HG02973 (cell line): ENCODE results near the gene SEMA3E.

Source experiments
- ATAC-seq: cut with Tn5 transposase; IDR thresholded peaks from one replicate; pipeline ENCODE4 v1.9.1; 2021; ENCODE audit warnings: moderate library complexity; ENCODE audit not compliant: unreplicated experiment

Gene SEMA3E

DNA sequence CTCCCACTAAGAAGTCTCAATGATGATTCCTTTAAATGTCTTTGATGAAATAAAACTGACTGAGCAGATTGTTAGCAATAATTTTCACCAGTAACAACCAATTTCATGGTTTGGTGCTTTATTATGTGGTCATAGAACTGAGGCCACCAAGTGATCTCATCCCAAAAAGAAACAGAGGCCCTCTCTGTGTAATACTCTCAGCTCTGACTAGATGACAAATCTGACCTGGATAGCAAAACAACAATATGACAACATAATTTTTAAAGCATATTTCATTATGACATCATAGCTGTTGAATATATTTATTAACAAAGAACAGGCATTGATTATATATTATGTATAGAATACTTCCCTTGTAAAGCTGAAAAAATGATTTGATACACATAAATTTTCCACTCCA lies 5.9 kb downstream of the SEMA3E start:
- ATAC-seq = no peak

DNA sequence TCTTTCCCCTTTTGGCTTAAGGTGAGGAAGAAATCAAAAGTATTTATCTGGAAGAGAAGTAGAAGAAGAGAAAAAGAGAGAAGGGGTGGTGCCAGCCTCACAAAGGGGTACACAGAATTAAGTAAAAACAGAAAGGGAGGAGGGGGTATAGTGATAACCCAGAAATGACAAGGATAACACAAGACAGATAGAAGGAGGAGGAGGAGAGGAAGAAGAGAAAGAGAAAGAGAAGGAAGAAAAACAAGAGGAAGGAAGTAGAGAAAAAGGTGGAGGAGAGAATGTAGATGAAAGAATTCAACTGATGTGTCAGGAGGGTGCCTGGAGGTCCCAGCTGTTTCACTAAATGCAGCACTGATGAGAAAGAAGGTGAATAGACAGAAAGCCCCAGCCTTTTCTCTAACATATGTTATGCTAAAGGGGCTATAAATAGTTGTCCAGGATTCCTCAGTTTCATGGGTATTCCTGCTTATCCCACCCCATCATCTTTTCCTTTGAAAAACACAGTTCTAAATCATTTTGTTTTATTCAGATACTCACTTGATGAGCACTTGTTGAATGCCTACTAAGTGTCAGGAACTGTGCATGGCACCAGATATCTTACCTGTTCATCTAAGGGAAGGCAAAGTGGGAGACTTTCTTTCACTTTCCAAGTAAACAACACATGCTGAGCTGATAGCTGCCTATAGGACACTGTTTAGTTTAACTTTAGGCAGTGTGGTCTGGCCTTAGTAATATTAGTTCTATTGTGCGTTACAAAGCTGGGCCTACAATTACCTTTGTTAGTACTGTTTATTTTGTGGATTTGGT lies 8.0 kb downstream of the SEMA3E start:
- ATAC-seq = no peak

DNA sequence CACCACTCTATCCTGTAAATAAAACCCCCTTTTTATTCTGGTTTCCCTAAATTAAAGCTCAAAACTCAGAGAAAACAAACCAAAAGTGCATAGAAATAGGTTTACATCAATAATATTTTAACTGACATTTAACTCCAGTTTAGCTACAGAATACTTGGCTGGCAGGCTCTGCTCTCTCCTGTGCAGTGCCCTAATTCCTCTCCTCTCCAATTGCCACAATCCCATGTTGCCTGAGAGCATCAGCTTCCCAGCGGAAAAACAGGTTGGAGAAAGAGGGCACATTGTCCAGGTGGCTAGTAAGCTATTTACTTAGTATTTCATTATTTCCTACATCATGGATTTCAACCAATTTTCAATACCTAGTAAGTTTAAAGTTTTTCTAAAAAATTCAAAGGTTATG lies 8.7 kb downstream of the SEMA3E start:
- ATAC-seq = no peak

DNA sequence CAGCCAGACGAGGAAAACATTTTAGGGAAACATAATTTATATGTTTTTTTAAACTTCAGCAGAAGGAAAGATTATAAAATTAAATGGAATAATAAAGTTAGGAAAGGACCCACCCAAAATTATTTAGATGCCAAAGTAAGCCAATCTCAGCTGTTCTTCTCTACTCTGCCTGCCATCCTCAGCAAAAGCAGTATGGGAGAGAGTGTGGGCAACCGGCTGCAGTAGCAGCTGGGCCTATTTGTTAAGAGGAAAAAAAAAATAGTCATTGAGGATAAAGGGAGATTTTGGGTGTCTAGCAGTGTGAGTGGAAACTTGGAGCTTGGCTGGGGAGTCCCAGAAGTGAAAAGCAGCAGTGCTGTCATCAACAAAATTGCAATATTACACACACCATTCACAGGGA lies 15.4 kb downstream of the SEMA3E start:
- no peak for ATAC-seq

DNA sequence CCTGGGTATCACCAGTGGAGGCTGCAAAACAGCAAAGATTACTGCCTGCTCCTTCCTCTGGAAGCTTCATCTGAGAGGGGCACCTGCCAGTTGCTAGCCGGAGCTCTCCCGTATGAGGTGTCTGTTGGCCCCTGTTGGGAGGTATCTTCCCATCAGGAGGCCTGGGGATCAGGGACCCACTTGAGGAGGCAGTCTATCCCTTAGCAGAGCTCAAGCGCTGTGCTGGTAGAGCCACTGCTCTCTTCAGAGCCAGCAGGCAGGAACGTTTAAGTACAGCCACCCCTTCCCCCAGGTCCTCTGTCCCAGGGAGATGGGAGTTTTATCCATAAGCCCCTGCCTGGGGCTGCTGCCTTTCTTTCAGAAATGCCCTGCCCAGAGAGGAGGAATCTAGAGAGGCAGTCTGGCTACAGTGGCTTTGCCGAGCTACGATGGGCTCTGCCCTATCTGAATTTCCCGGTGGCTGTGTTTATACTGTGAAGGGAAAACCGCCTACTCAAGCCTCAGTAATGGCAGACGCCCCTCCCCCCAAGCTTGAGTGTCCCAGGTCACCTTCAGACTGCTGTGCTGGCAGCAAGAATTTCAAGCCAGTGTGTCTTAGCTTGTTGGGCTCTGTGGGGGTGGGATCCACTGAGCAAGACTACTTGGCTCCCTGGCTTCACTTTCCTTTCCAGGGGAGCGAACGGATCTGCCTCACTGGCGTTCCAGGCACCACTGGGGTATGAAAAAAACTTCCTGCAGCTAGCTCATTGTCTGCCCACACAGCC lies 19.6 kb downstream of the SEMA3E start:
- ATAC-seq = no peak

DNA sequence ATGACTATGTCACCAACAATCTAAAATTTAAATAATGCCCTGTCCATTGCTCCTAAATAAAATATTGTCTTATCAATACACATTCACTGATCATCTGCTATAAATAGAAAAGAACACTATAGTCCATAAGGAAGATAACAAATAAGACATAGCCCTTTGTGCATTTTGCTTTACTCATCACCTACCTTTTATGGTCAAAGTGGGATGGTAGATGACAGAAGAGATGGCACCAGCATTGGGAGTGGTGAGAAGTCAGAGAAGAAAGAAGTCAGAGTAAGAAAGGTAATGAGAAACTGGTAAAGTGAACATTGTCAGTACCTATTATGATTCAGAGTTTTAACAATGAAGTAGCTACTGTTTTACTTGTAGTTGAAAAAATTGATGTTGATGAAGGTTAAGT lies 31.1 kb downstream of the SEMA3E start:
- no peak for ATAC-seq

DNA sequence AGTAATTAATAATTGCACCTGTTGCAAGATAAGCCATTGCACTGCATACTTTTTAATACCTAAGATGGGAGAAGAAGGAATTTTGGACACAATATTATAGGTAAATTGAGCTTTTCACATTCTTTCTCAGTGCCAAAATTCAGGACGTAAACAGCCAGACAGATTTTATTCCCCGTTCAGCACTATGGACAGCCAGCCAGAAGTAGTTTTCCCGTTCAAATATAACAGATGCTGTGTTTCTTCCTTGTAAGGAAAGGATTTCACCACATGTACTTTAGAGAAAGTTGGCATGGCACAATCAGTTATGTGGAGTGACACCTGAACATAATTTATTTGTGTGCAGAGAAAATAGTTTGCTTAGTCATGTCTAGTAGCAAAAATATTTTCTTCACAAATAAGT lies 34.8 kb downstream of the SEMA3E start:
- ATAC-seq = no peak

DNA sequence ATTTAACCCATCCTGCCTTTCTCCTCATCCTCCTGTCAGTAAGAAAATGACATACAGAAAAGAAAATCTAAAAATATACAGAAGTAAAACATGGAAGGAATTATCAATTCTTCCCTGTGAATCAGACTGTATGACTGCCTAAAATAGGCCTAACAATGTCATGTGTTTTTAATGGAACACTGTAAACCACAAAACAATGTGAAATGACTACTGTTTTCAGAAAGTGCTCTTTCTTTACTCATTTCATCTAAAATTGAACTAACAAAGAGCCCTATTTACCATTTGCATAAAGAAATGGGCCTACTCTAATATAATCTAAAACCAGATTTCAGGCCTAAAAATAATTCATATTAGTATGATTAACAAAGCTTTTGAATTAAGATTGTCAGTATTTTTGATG lies 35.7 kb downstream of the SEMA3E start:
- ATAC-seq = peak; percentile 75

DNA sequence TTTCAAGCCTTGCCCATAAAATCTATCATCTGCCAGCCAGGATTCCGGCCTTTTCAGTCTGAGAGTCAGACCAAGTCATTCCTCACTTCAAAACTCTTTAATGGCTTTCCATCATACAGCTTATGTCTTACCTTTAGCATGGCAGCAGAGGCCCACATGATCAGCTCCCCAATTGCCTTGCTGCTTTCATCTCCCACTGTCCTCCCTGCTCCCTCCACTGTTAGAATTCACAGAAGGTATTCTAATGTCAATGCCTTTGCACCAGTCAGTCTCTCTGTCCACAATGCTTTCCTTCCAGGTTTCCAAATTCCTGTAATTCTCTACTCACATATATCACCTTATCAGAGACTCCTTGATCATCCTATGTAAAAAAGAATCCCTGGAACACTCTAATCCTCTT lies 37.2 kb downstream of the SEMA3E start:
- ATAC-seq = no peak

DNA sequence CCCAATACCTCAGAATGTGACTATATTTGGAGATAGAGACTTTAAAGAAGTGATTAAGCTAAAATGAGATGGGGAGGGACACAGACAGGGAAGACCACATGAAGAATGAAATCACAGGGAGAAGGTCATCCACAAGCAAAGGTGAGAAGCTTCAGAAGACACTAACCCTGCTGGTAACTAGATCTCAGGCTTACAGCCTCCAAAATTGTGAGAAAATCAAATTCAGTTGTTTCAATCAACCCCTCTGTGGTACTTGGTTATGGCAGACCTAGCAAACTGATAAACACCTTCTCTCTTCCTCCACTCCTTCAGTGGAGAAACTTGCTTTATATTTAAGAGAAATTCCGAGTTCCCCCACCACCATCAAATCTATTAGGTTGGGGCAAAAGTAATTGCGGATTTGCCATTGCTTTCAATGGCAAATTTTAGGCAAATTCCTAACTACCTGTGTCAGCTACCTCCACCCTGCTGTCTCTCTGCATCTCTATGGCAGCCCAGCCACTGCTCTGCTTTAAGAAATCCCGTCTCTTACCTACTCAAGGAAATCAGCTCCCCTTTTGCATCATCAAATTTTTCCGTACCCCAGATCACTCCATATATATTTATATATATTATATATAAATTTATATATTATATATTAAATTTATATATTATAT lies 38.2 kb downstream of the SEMA3E start:
- ATAC-seq = no peak

DNA sequence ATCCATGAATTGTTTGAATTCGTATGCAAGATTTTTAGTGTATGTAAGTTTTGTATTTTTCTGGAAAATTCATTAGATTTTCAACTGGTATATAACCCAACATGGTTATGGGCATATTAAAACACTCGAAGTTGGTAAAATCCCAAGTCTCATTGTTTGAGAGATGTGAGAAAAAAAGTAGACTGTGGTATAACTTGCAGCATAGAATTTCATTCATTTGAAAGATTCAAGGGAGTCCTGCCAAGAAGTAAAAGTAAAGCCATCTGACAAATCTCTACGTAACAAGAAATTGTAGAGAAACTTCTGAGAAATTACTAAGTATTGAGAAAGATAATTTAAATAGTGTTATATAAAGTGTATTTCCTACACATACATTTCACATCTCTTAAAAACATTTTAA lies 40.2 kb downstream of the SEMA3E start:
- no peak for ATAC-seq

DNA sequence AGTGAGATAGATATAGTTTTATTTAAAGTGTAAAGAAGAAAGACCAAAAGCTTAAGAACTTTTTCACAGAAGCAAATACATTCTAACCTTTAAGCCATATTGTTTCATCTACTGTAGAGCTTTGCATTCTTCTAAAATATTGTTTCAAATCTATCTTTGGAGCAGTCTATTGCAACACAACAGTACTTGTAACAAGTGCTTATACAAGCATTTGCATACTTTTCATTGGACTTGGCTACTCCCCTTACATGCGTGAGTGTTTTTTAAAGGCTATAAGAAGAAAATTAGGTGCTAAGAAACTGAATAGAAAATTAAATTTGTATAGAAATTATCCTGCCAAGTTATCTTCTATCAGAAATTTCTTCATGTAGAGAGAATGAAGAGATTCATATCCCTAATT lies 45.3 kb downstream of the SEMA3E start:
- ATAC-seq = no peak

DNA sequence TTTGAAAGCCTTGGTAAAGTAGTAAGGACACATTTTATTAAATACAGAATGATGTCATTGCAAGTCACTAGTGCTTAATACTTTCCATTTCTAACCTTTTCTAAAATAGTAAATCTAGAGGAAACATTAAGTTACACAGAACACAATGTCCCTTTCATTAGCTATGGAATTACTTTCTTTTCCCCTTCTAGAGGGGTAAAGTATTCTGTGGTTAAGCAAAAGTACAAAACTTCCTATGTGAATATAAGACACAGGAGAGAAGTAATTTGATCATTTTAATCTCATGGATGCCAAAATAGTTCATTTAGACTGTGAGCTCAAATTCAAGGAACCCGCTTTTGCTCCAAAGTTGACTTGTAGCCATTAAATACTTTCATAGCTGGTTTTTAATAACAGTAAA lies 49.8 kb downstream of the SEMA3E start:
- ATAC-seq = no peak

DNA sequence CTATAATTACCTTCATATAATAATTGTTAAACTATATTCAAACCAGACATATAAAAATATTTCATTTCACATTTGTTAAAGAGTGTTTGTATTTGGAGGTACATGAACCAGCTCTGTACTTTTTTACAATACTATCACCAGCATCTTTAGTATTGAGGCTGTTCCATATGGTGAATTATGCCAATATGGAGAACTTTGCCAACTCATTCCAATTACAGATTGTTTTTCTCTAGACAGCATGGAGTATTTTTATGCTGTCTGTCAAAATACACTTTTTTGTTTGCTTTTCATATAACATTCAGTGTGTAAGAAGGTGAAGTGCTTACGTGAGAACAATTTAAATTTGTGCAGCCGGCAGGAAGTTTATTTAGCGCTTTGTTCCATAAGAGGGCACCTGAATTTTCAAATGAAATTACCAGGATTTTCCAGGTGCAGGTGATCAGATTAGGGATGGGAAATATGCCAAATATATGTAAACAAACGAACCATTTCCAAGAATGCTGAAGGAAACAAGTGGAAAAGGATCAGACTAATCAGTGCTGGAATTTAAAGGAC lies 54.9 kb downstream of the SEMA3E start:
- ATAC-seq = no peak

DNA sequence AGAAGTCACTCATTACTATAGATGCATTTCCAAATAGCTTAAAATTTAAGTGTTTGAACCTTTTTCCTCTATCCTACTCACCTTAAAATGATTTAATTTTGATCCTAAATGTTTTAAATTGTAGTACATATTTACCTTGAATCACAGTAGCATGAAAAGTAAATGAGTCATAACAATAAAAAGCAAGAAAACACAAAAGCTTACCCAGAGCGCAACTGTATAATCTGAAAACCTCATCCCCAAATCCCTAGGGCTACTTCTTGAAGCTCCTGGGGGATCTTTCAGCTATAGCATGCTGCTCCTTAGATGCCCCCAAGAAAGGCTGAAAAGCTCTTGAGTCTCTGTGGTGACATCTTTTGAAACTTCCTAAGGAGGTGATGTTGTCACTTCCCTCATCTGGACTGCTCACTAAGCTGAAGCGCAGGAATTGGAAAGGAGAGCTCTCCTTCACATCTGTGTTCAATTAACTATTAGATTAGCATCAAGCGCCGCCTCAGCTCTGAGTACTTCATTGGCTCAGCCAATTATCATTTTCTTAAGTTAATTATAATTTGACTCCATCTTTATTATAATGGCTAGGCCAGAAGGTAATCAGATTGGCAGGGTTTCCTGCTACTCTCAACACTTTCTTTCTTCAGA lies 60.2 kb downstream of the SEMA3E start:
- ATAC-seq = no peak

DNA sequence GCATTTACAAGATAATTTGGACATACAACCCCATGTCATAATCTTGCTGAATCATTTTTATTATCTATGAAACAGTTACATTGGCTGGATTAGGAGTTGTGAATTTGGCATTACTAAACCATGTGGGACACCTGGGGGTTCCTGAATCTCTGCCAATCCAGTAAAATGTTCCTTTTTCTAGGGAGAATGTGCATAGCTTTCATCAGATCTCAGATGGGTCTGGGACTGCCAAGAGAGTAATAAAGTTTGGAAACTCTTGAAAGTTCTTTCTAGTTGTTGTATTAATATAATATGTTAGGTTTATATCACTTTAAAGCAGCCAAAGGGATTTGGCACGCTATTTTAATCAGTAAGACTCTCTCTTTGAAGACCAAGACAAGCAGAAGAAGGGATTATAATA lies 62.7 kb downstream of the SEMA3E start:
- ATAC-seq = no peak

DNA sequence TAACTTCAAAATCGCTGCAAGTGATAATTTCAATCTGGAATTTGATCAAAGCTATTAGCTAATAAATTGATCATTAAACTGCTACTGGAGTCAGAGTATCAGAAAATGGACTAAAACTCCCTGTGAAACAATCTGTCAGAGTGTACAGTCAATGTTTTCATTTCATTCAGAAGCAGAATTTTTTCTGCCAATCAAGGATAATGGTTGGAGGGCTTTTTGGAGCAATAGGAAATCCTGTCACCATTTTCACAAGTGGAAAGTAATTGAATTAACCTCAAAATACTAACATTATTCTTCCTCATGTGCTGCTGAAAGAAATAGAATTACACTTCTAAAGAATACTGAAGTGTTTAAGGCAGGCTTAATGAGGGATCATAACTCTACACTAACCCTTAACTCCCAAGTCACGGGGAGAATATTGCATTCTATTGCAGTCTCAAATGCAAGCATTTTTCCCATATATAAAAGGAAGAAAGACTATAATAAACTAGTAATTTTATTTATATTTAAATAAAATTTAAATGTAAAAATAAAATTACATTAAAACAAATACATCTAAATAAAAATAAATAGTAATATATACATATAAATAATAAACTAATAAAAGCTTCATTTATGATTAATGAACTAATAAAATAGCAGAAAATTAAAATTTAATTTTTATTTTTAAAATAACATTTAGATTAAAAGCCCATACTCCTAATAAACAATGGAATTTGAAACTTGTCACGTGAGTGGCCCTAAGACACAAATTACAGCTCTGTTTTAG lies 67.1 kb downstream of the SEMA3E start:
- no peak for ATAC-seq

DNA sequence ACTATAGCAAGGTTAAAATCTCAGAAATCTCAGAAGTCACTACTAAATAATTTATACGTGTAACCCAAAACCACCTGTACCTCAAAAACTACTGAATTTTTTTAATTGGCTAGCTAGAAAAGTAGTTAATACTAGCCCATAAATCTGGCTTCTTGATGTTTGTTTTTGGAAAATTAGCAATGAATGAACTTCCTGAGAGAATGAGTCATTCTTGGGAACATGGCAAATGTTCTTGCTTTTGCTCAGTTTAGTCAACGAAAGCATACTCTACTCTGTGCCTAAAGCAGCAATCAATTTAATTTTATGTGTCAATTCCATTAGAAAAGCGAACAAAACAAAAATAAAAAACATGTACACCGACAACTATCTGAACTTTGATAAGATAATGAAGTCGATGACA lies 69.2 kb downstream of the SEMA3E start:
- ATAC-seq = no peak

DNA sequence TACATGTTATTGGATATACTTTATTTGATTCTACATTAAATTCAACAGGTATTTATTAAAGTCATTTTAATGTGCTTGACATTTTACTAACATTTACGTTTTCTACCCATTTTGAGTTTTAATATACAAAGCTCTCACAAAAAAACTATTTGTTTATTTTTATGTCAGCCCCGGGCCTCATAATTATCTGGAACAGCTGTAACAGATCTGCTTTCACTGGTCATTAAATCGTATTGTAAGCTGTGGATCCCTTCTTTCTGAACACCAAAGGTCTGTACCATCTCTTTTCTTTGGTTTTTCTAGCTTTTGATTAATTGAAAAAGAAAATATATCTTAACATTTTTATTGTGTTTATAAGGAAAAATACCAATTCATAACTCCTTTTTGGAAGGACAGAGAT lies 73.5 kb downstream of the SEMA3E start:
- no peak for ATAC-seq

DNA sequence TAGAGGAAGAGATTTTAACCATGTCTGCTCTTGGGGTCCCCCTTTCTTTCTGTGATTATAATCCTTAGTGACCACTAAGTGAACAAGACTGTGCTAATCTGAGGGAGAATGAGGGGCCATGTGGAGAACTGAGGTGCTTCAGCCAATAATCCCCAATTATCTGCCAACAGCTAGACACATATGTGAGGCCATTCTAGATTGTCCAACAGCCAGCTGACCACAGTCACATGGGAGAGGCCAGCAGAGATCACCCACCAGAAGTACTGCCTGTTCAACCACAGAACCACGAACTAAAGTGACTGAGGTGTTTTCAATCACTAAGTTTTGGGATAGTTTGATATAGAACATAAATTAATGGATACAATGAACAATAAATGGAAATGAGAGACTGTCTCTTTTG lies 74.3 kb downstream of the SEMA3E start:
- ATAC-seq = no peak

DNA sequence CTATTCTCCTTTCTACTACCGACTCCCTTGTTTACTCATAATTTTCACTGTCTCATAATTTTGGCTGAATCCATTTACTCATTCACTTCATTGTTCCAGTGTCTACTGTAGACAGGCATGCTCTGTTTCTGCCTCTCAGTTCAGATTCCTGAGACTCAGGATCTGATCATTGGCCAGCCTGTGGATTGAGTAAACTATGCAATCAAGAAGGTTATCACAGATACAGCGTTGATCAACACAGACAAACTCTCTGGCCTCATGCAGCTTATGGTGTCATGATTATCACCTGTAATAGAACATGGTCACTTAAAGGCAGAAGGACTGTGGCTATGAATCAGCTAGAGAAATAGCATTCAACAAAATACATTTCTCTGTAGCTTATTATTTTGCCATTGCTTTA lies 86.0 kb downstream of the SEMA3E start:
- ATAC-seq = no peak
